Gastrocnemius medialis (tissue), 4 donors: Measurements from ENCODE around the gene LIN54.
"Not testable (repeated sequence)": the region's sequence is repeated elsewhere in the genome, so short reads cannot be mapped to it uniquely, and the experiment has no call there.

Experiments used
- POLR2A ChIP-seq, 2 donors: fragments of 450-650 bp; IDR thresholded peaks; one replicate each; pipeline ENCODE4 v1.6.1; 2017; ENCODE audit warnings: antibody characterized with exemption in 2 of 2, mild to moderate bottlenecking in 2 of 2, moderate library complexity in 2 of 2
- TF ChIP-seq, protein P1 (sequence below), 5 experiments: fragments of 450-650 bp in 3 of 5; fragments of 200-600 bp in 2 of 5; sonication (generic) in 2 of 5; IDR thresholded peaks in 4 of 5; conservative IDR thresholded peaks in 1 of 5; 1 replicate in 4 of 5; 2 replicates in 1 of 5; pipeline ENCODE4 v1.5.1; 2016 to 2019; ENCODE audit warnings: antibody characterized with exemption in 5 of 5, mild to moderate bottlenecking in 3 of 5, moderate library complexity in 3 of 5

DNA sequence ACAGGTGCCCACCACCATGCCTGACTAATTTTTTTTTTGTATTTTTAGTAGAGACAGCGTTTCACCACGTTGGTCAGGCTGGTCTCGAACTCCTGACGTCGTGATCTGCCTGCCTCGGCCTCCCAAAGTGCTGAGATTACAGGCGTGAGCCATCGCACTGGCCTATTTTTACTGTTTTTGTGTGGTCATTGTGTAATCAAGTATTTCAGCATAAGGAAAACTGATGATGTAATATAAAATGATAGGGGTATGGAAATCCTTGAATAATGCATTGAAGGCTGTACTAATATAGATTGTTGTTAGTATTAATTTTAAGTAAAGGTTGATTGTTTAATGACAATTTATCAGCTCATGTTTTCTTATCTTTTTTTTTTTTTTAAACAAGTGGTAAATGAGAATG, 38.2 kb upstream of the LIN54 start:
- TF ChIP-seq, protein P1, sequence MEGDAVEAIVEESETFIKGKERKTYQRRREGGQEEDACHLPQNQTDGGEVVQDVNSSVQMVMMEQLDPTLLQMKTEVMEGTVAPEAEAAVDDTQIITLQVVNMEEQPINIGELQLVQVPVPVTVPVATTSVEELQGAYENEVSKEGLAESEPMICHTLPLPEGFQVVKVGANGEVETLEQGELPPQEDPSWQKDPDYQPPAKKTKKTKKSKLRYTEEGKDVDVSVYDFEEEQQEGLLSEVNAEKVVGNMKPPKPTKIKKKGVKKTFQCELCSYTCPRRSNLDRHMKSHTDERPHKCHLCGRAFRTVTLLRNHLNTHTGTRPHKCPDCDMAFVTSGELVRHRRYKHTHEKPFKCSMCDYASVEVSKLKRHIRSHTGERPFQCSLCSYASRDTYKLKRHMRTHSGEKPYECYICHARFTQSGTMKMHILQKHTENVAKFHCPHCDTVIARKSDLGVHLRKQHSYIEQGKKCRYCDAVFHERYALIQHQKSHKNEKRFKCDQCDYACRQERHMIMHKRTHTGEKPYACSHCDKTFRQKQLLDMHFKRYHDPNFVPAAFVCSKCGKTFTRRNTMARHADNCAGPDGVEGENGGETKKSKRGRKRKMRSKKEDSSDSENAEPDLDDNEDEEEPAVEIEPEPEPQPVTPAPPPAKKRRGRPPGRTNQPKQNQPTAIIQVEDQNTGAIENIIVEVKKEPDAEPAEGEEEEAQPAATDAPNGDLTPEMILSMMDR (IDR thresholded peaks at IDR 0.05 in 4 of 5, conservative IDR thresholded peaks at IDR 0.05 in 1 of 5), result not testable (repeated sequence)
- not testable (repeated sequence) for TF ChIP-seq POLR2A (IDR thresholded peaks at IDR 0.05)
